Stomach (tissue), 9 donors: Measurements from ENCODE around the gene PAK1IP1. TPM values are rescaled to one million over a fixed set of nuclear protein-coding genes. Genes with fewer than 3 reads are reported as not detected.
"Not testable (repeated sequence)": the region's sequence is repeated elsewhere in the genome, so short reads cannot be mapped to it uniquely, and the experiment has no call there.

ENCODE experiments used
- DNase-seq, 2 donors: peaks; one replicate each; pipeline versions ENCODE4 v3.0.0 to v3.0.0-alpha.2; 2013 to 2019
- H3K27ac ChIP-seq, 5 donors: fragments of 200-600 bp in 4 of 5; sonication (generic) in 4 of 5; one replicate each; pipeline ENCODE4 v1.5.1; 2013 to 2019; ENCODE audit warnings: mild to moderate bottlenecking in 1 of 5, moderate library complexity in 1 of 5
- H3K27me3 ChIP-seq, 3 donors: fragments of 200-600 bp; sonication (generic); one replicate each; pipeline ENCODE4 v1.5.1; 2017 to 2019; ENCODE audit warnings: mixed run types in 1 of 3
- H3K36me3 ChIP-seq, 4 donors: fragments of 200-600 bp; sonication (generic); 1 replicate in 3 of 4; 2 replicates in 1 of 4; pipeline ENCODE4 v1.5.1; 2016 to 2019
- H3K4me1 ChIP-seq, 4 donors: fragments of 200-600 bp; sonication (generic); one replicate each; pipeline ENCODE4 v1.5.1; 2016 to 2019
- H3K4me3 ChIP-seq, 4 donors: fragments of 200-600 bp; sonication (generic) in 3 of 4; one replicate each; pipeline ENCODE4 v1.5.1; 2016 to 2019; ENCODE audit warnings: mild to moderate bottlenecking in 1 of 4
- H3K9me3 ChIP-seq, 4 donors: fragments of 200-600 bp; sonication (generic); one replicate each; pipeline ENCODE4 v1.5.1; 2016 to 2019
- CTCF ChIP-seq, 7 experiments: fragments of 450-650 bp in 4 of 7; fragments of 200-600 bp in 3 of 7; sonication (generic) in 3 of 7; IDR thresholded peaks; one replicate each; pipeline ENCODE4 v1.5.1; 2016 to 2019; ENCODE audit warnings: antibody characterized with exemption in 7 of 7, control low read depth in 2 of 7, mild to moderate bottlenecking in 1 of 7
- EP300 ChIP-seq: sonication (generic); formaldehyde crosslinking; IDR thresholded peaks from one replicate; pipeline ENCODE4 v1.6.1; 2017; ENCODE audit warnings: antibody characterized with exemption
- POLR2A ChIP-seq, 4 donors: fragments of 450-650 bp; IDR thresholded peaks; one replicate each; pipeline ENCODE4 v1.6.1; 2016; ENCODE audit warnings: antibody characterized with exemption in 4 of 4, control low read depth in 2 of 4, mild to moderate bottlenecking in 1 of 4, moderate library complexity in 1 of 4
- POLR2AphosphoS5 ChIP-seq, 3 donors: sonication (generic); formaldehyde crosslinking; IDR thresholded peaks; one replicate each; pipeline ENCODE4 v1.6.1; 2016; ENCODE audit warnings: antibody characterized with exemption in 3 of 3
- WGBS, 5 donors: extraction: QIAGEN DNeasy Blood & Tissue Kit in 3 of 5; methylation state at CpG; one replicate each; pipeline versions ENCODE4 v1.1.5 to v1.1.7; 2013 to 2018; 5-methylcytosine and 5-hydroxymethylcytosine counted together
- intact Hi-C: fragments of 100-400 bp; cut with DNase I; formaldehyde crosslinking; loops from one replicate; pipeline ENCODE4 v1.15.1; 2023; ENCODE audit warnings: low total_unique reads
- polyA plus RNA-seq, 3 donors: library from polyadenylated mRNA; stranded (reverse); fragments of 200-250 nt; gene quantifications; one replicate each; pipeline ENCODE4 v1.2.3, GENCODE V29; 2013
- total RNA-seq, 5 donors: library from RNA; depleted of rRNA; stranded (reverse); fragments of >200 nt; gene quantifications; one replicate each; pipeline versions ENCODE4 v1.1.0 to v1.2.3, GENCODE V29; 2014 to 2016
- donor health status: healthy with polysubstance abuse.
- donor health status: Bipolar disorder and iron deficiency.
- donor health status: healthy.

The PAK1IP1 gene
- total and polyA plus RNA-seq, 8 donors = 1.3 to 13.9 (median 11.2) TPM; not detected in 1

DNA sequence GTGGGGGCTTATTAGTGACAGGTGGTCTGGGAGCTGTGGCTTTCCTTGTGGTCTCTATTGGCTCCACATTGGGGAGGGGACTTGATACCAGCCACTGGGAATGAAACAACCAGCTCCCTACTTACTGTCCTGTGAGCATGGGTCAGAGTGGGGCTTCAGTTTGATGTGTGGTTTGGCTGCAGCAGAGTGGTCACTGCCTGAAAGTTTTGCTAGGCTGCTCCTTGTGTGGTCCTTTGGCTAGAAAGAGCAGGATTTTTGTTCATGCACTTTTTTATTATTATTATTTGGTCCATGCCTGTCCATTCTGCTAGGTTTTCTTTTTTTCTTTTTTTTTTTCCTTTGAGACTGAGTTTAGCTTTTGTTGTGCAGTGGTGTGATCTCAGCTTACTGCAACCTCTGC lies 45.3 kb downstream of the PAK1IP1 start:
- Histone ChIP-seq H3K27me3 (no peaks in the 10 kb centered on the region), H3K27ac (no peak overlapping the region), H3K4me3 (no peak overlapping the region), H3K9me3 (no peaks in the 10 kb centered on the region), H3K36me3 (peaks cover 0 to 23% (median 15%) of the 10 kb centered on the region in 4 donors), H3K4me1 (no peaks in the 10 kb centered on the region)
- intact Hi-C loops = no loop called here
- no peak for DNase-seq
- TF ChIP-seq POLR2AphosphoS5 (IDR thresholded peaks at IDR 0.05) (no peak), POLR2A (IDR thresholded peaks at IDR 0.05) (no peak), EP300 (no peak), CTCF (IDR thresholded peaks at IDR 0.05) (no peak)

DNA sequence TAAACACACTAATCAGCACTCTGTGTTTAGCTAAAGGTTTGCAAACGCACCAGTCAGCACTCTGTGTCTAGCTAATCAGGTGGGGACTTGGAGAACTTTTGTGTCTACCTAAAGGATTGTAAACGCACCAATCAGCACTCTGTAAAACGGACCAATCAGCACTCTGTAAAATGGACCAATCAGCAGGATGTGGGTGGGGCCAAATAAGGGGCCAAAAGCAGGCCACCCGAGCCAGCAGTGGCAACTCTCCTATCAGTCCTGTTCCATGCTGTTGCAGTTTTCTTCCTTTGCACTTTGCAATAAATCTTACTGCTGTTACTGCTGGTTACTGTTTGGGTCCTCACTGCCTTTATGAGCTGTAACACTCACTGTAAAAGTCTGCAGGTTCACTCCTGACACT lies 46.9 kb downstream of the PAK1IP1 start:
- WGBS, 5 donors = 65 to 86% (median 72%) methylated on average over 3 to 4 of the region's 4 CpGs
- intact Hi-C loops, H3K4me3 ChIP-seq: not testable (repeated sequence)

GRCh38 chr6:10742251-10742650 lies 47.5 kb downstream of the PAK1IP1 start:
- no peak for TF ChIP-seq POLR2A (IDR thresholded peaks at IDR 0.05)
- TF ChIP-seq POLR2AphosphoS5 (IDR thresholded peaks at IDR 0.05) = no peak
- TF ChIP-seq EP300 = no peak
- TF ChIP-seq CTCF (IDR thresholded peaks at IDR 0.05) = no peak
- no peak overlapping the region for H3K27ac ChIP-seq
- DNase-seq = no peak
- intact Hi-C loops = no loop called here
- peaks cover 6 to 9% (median 8%) of the 10 kb centered on the region in 4 donors for H3K4me1 ChIP-seq
- H3K4me3 ChIP-seq = no peak overlapping the region
- H3K9me3 ChIP-seq = no peaks in the 10 kb centered on the region
- 93 to 97% (median 95%) methylated on average over 12 of the region's 12 CpGs for WGBS, 5 donors
- no peaks in the 10 kb centered on the region for H3K27me3 ChIP-seq
- peaks cover 0 to 23% (median 15%) of the 10 kb centered on the region in 4 donors for H3K36me3 ChIP-seq

More for the DNA sequence above, 46.9 kb downstream of the PAK1IP1 start:
- not testable (repeated sequence) for H3K27ac ChIP-seq, H3K27me3 ChIP-seq, H3K4me1 ChIP-seq, H3K9me3 ChIP-seq, DNase-seq
- H3K36me3 ChIP-seq = peaks cover 0 to 23% (median 15%) of the 10 kb centered on the region in 4 donors

GRCh38 chr6:10743515-10743914 lies 48.7 kb downstream of the PAK1IP1 start:
- WGBS, 5 donors = 71 to 86% (median 82%) methylated on average over 4 to 6 of the region's 6 CpGs

More at GRCh38 chr6:10743515-10743914, 48.7 kb downstream of the PAK1IP1 start:
- Histone ChIP-seq H3K9me3 (no peaks in the 10 kb centered on the region), H3K36me3 (peaks cover 0 to 23% (median 15%) of the 10 kb centered on the region in 4 donors), H3K4me1 (peaks cover 11 to 15% (median 13%) of the 10 kb centered on the region in 4 donors), H3K27me3 (no peaks in the 10 kb centered on the region), H3K27ac (no peak overlapping the region), H3K4me3 (no peak overlapping the region)
- intact Hi-C loops = no loop called here
- no peak for TF ChIP-seq POLR2A (IDR thresholded peaks at IDR 0.05)
- TF ChIP-seq CTCF (IDR thresholded peaks at IDR 0.05) = no peak
- no peak for TF ChIP-seq EP300
- no peak for TF ChIP-seq POLR2AphosphoS5 (IDR thresholded peaks at IDR 0.05)
- DNase-seq = no peak
